Panc1 (cell line): ENCODE data around the gene ELAVL4. TPM values are rescaled to one million over a fixed set of nuclear protein-coding genes. Genes with fewer than 3 reads are reported as not detected.

Experiments used
- ATAC-seq: fragments of 200-7000 bp; cut with Tn5 transposase; 2 replicates; pipeline ENCODE4 v1.9.1; 2020; ENCODE audit warnings: mild to moderate bottlenecking, moderate library complexity
- BruUV-seq: library from RNA; stranded (reverse); fragments of 400-500 nt; replicated peaks from 2 replicates; lab custom pipeline; 2021; lab: Mats Ljungman, UMichigan
- CTCF ChIA-PET: fragments of 300-600 bp; sonication (Branson Sonifier 250); formaldehyde crosslinking; loops from one replicate; lab custom pipeline; 2022; ENCODE audit warnings: antibody characterized with exemption; lab: Charles Lee
- POLR2A ChIA-PET: fragments of 300-600 bp; sonication (Branson Sonifier 250); formaldehyde crosslinking; loops from one replicate; lab custom pipeline; 2022; ENCODE audit warnings: antibody characterized with exemption; lab: Charles Lee
- DNase-seq: peaks from one replicate; pipeline ENCODE4 v3.0.0-alpha.2; 2010; ENCODE audit warnings: low read depth, low spot score
- H3K27ac ChIP-seq: 2 replicates; pipeline ENCODE4 v1.5.1; 2011; ENCODE audit warnings: mild to moderate bottlenecking, low read length, inconsistent platforms
- H3K27me3 ChIP-seq: fragments of 200-500 bp; sonication (Bioruptor generic); 2 replicates; pipeline ENCODE4 v1.6.0; 2014; ENCODE audit warnings: low read length, inconsistent platforms; ENCODE audit not compliant: control insufficient read depth, insufficient read depth
- H3K36me3 ChIP-seq: fragments of 200-500 bp; sonication (Bioruptor generic); 2 replicates; pipeline ENCODE4 v1.5.1; 2014; ENCODE audit warnings: inconsistent platforms, mild to moderate bottlenecking, low read length, moderate library complexity; ENCODE audit not compliant: control insufficient read depth, insufficient read depth
- H3K4me1 ChIP-seq: 2 replicates; pipeline ENCODE4 v1.5.1; 2011; ENCODE audit warnings: inconsistent platforms, mild to moderate bottlenecking, low read length, moderate library complexity; ENCODE audit not compliant: control insufficient read depth, insufficient read depth
- H3K4me3 ChIP-seq, 2 experiments: 2 replicates each; pipeline ENCODE4 v1.5.1; 2011 to 2012; ENCODE audit warnings: low read depth in 2 of 2, low read length in 2 of 2, mild to moderate bottlenecking in 2 of 2, inconsistent platforms in 1 of 2, moderate library complexity in 1 of 2
- H3K9me3 ChIP-seq: fragments of 200-500 bp; sonication (Bioruptor generic); 2 replicates; pipeline ENCODE4 v1.5.1; 2014; ENCODE audit warnings: low read depth, mild to moderate bottlenecking, inconsistent platforms, low read length, moderate library complexity; ENCODE audit not compliant: control insufficient read depth, insufficient read depth
- CTCF ChIP-seq: fragments of 450-650 bp; IDR thresholded peaks from 2 replicates; pipeline ENCODE4 v1.5.1; 2017; ENCODE audit warnings: mild to moderate bottlenecking
- POLR2AphosphoS5 ChIP-seq: IDR thresholded peaks from 2 replicates; pipeline ENCODE4 v1.6.1; 2012; ENCODE audit warnings: mild to moderate bottlenecking, low read depth, low read length, moderate library complexity
- REST ChIP-seq, 2 experiments: IDR thresholded peaks; 2 replicates each; pipeline ENCODE4 v1.6.1; 2011 to 2012; ENCODE audit warnings: low read depth in 2 of 2, control low read depth in 1 of 2, low read length in 1 of 2, mild to moderate bottlenecking in 1 of 2, moderate library complexity in 1 of 2; ENCODE audit not compliant: insufficient read depth in 1 of 2
- SIN3A ChIP-seq: IDR thresholded peaks from 2 replicates; pipeline ENCODE4 v1.6.1; 2012; ENCODE audit warnings: low read depth, mild to moderate bottlenecking, low read length, moderate library complexity, borderline replicate concordance; ENCODE audit not compliant: insufficient read depth
- TCF7L2 ChIP-seq: IDR thresholded peaks from 2 replicates; pipeline ENCODE4 v1.6.1; 2011; ENCODE audit warnings: mild to moderate bottlenecking, low read depth, low read length, inconsistent platforms
- in situ Hi-C: cut with HindIII; loops from 2 replicates; pipeline ENCODE4 v1.10.0; 2016; ENCODE audit warnings: low sequenced_read_pairs, low pct_unique_long_range_greater_than_20kb
- intact Hi-C: fragments of 100-400 bp; cut with micrococcal nuclease; formaldehyde crosslinking; loops from one replicate; pipeline ENCODE4 v1.10.0; 2022; ENCODE audit not compliant: unreplicated experiment
- total RNA-seq: library from RNA; stranded (reverse); gene quantifications from one replicate; pipeline ENCODE4 v1.2.1, GENCODE V29; 2021; ENCODE audit not compliant: unreplicated experiment

Gene ELAVL4
- total RNA-seq, 1 experiment from 2014 or later, result not detected

- TF ChIP-seq CTCF, result no peak
- no peak for TF ChIP-seq REST (IDR thresholded peaks at IDR 0.05; ENCODE audit: insufficient read depth in 1 of 2, low read depth in 2 of 2, low read length in 1 of 2)
- no peak for TF ChIP-seq TCF7L2
- TF ChIP-seq SIN3A, result no peak
- TF ChIP-seq POLR2AphosphoS5, result no peak
- ATAC-seq (no peak), DNase-seq (no peak)
- no peak overlapping the region for H3K4me3 ChIP-seq
- H3K9me3 ChIP-seq, result no peaks in the 10 kb centered on the region
- intact Hi-C loops, result no loop called here
- H3K27ac ChIP-seq, result no peak overlapping the region
- H3K27me3 ChIP-seq, result peaks cover under 1% of the 10 kb centered on the region; the same call in 1 of the 2 replicates
- no peaks in the 10 kb centered on the region for H3K4me1 ChIP-seq
- ChIA-PET POLR2A (no interaction called here), CTCF (no interaction called here)
- BruUV-seq, result no TSS peak
- in situ Hi-C loops, result no loop called here
- no peaks in the 10 kb centered on the region for H3K36me3 ChIP-seq
Observed at GRCh38 chr1:50140182-50140447, 31.4 kb downstream of the ELAVL4 start.

- Histone ChIP-seq H3K27me3 (peaks cover 3% of the 10 kb centered on the region), H3K4me1 (no peaks in the 10 kb centered on the region), H3K36me3 (no peaks in the 10 kb centered on the region), H3K9me3 (no peaks in the 10 kb centered on the region), H3K27ac (no peak overlapping the region), H3K4me3 (no peak overlapping the region)
- POLR2A ChIA-PET, result no interaction called here
- DNase-seq (no peak), ATAC-seq (no peak)
- in situ Hi-C loops (no loop called here), intact Hi-C loops (no loop called here)
- no peak for TF ChIP-seq CTCF
- no peak for TF ChIP-seq TCF7L2
- TF ChIP-seq SIN3A, result no peak
- no peak for TF ChIP-seq REST (IDR thresholded peaks at IDR 0.05; ENCODE audit: insufficient read depth in 1 of 2, low read depth in 2 of 2, low read length in 1 of 2)
- no peak for TF ChIP-seq POLR2AphosphoS5
- no TSS peak for BruUV-seq
- CTCF ChIA-PET, result no interaction called here
Observed at GRCh38 chr1:50147191-50147850, 38.6 kb downstream of the ELAVL4 start.
